ENCODE results near the gene GLB1L.
"Not testable (repeated sequence)": the region's sequence is repeated elsewhere in the genome, so short reads cannot be mapped to it uniquely, and the experiment has no call there.

Gene GLB1L

DNA sequence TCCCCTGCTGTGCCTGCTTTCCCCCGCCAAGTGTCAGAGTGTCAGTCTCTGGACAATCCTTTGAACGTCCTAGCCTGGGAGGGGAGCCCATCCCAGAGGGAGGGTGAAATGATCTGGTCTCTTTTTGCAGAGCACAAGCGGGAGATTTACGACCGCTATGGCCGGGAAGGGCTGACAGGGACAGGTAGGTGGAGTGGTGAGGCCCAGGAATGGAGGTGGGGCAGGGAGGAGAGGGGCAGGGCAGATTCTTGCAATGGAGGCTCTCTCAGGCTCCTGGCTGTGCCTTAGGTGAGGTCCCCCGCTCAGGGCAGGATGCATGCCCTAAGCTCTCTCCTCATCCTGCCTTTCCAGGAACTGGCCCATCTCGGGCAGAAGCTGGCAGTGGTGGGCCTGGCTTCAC lies 36.3 kb upstream of the GLB1L start:
- DNase-seq (ENCODE audit: low spot score): no peak

DNA sequence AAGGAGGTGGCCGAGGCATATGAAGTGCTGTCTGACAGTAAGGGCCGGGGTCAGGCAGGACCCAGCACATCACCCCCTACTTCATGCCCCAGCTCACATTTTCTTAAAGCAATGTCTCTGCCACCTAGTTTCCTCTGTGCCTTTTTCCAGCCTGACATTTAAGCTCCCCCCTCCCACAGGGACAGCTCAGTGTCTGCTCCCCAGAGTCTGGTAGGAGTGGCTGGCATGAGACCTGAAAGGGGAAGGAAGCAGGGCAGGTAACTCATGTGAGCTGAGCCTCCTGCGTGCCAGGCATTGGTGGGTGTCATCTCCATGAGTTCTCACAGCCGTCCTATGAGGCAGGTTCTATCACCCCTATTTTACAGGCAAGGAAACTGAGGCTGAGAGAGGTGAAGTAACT lies 35.4 kb upstream of the GLB1L start:
- no peak for DNase-seq (ENCODE audit: low spot score)

DNA sequence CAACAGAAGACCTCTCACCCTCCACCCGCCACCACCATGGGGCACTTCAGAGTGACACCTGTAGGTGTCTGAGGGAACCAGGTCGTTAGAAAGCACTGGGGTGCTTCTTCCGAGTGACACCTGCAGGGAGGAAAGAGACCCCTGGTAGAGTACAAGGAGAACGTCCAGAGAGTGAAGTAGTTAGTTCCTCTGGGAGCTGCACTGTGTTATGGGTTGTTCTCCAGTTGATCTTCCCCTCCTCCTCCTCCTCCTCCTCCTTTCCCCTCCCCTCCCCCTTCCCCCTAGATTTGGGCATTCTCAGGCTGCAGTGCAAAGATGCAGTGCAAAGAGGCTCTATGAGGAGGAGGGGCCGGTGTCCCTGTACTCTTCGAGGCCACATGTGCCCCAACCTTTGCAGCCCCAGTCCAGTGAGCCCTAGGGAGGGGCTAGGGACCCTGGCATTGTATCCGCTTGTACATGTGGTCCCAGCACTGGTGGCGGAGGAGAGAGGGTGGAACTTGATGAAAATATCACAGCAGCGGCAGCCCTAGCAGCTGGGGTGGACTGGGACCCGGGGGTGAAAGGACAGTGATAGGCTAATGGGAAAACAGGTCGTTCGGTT lies 34.8 kb upstream of the GLB1L start:
- no peak for DNase-seq (ENCODE audit: low spot score)

DNA sequence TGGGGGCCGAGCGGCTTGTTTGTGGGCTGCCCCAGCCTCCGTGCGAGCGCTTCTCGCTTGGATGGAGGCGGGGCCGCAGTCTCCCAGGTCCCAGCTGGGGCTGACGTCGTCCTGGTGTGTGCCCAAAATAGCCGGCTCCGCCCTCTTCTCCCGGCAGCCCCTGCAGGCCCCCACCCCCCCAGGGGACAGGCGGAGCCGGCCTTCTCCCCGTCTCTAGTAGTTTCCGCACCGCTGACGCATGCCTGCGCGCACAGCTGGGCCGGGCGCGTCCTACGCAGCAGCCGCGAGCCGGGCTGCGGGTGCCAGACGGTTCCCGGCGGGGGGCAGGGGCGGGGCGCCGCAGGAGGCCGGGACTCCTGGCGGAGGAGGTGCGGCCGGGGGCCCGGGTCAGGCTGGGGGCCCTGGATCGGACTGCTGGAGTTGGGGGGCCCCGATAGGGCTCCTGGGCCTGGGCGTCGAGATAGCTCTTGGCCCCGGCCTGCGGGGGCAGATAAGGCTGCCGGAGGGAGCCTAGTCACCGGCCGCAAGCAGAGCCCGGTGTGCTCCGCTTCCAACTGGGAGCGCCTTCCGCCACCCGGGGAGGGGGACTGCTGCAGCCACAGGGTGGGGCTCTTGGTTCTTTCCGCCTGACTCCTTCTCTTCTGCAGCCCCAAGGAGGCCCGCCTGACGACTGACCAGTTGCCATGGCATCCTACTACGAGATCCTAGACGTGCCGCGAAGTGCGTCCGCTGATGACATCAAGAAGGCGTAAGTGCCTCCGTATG lies 34.1 kb upstream of the GLB1L start, which contains the start of gene DNAJB2:
Gene DNAJB2 (plus strand): TSS at position 216 of the 765 bp plus-strand sequence. CDS start 468 bp downstream, at position 684.
- peak; percentile 95 for DNase-seq (ENCODE audit: low spot score)

DNA sequence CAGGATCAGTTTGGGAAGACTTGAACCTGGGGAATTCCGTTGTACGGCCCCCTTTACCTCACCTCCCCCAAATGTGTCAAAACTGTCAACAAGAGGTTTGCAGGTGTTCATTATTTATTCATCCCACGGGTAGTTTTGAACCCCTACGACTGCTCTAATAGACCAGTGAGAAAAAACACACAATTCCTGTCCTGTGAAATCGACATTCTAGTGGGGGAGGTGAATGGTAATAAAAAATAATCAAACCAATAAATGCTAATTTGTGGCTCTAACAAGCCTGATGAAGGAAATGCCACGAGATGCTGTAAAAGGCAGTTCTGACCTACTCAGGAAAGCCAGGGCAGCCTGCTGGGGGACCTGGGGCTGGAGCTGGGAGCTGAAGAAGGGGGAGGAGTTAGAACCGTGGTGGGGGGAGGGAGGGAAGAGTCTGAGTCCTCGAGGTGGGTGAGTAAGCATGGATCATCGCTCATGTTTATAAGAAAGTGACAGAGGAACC lies 33.5 kb upstream of the GLB1L start:
- DNase-seq (ENCODE audit: low spot score): no peak

DNA sequence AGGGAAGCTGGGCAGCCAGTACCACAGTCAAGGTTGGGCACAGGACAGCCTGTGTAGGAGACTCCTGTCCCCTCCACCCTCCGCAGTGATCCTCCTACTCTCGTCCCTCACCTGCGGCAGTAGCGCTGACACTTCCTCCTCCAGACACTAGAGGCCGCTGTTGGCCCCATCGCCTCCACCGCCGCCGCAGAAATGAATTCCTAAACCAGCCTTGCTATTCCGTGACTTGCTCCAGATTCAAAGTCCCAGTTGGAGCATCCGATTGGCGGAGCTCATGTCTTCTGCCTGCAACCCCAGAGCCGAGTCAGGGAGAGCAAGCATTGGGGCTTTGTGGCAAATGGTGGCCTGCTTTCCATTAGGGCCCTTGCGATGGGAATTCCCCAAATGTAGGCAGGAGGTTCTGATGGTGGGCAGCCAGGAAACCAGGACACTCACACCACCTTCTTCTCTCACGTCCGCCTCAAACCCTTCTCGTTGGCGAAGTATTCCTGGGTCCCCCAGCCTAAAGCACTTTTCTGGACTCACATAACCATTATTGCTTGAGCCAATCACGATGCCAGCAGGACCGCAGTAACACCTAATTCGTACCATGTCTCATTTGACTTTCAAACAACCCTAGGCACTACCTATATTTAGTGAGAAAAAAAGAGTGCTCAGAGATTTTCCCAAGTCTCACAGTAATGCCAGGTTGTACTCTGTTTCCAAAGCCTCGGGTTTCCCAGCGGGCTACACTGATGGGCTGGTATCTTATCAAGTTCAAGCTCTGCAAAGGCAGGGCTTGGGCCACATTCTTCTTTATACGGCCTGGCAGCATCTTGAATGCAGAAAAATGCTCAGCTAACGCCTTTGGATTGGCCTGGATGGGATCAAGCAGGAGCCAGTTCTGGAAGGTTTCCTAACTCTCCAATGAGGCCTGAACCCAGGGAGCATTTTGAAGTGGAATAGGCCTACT lies 32.7 kb upstream of the GLB1L start:
- DNase-seq (ENCODE audit: low spot score): peak; percentile 81

DNA sequence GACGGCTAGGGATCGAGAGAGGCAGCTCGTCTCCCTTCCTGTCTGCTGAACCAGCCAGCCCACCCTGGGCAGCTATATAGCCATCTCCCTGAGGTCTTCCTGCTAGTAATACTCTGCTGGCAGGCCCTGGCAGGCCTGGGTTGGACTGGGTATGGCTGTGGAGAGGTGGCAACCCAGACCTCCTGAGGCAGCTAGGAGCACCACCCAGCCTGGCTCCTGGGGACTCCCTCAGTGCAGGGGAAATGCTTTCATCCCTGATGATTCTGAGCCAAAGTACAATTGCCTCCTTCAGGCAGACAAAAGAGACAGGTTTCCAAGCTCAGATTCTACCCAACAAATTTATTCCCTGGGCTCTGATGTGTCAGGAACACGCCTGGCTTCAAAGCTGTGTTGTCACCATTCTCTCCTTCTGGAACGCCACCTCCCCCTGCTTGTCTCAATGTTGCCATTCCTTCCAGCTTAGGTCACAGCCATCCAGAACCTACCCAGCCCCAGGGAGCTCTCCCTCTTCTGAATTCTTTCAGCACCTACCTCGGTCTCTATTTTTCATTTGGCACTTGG lies 29.2 kb upstream of the GLB1L start:
- no peak for DNase-seq (ENCODE audit: low spot score)

DNA sequence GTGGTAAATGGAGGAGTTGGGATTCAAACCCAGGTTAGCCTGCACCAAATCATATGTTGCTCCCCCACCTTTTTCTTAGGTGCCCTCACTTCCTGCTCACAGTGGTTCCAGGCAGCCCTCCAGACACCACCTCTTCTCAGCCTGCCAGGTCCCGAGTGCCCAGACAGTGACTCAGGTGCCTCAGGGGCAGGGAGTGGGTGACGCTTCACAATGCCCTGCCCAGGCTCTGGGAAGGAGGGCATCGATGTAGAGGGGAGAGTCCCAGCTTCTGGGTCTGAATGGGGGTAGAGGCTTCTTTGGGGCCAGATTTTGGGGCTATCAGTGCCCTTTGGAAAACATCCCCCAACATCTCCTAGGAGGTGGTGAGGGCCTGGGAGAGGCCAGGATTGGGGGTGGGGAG lies 28.7 kb upstream of the GLB1L start:
- no peak for DNase-seq (ENCODE audit: low spot score)

DNA sequence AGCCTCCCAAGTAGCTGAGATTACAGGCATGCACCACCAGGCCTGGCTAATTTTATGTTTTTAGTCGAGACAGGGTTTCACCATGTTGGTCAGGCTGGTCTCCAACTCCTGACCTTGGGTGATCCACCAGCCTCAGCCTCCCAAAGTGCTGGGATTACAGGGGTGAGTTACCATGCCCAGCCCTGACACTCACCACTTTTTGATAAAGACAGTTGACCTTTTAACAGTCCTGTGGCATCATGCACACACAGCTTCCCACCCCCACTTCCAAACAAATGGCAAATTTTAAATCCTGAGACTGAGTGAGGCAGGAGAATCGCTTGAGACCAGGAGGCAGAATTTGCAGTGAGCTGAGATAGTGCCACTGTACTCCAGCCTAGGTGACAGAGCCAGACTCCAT lies 27.8 kb upstream of the GLB1L start:
- no peak for DNase-seq (ENCODE audit: low spot score)

DNA sequence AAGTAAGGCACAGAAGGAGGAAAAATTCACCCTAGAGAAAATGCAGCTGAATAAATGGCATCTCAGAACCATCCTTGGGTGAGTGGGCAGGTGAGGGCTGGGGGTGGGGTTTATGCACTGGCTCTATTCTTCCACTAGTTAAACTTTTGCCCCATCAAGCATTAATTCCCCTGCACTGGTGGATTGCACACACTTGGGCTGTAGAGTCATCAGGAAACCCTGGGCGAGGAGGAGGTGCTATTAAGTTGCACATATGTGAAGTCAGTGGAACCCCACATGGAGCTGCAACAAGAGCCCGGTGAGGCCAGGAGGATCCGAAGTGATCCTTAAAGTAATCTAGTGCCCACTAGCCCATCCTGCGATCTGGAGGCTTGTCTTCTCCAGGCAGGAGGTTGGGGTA lies 27.1 kb upstream of the GLB1L start:
- DNase-seq (ENCODE audit: low spot score): no peak

DNA sequence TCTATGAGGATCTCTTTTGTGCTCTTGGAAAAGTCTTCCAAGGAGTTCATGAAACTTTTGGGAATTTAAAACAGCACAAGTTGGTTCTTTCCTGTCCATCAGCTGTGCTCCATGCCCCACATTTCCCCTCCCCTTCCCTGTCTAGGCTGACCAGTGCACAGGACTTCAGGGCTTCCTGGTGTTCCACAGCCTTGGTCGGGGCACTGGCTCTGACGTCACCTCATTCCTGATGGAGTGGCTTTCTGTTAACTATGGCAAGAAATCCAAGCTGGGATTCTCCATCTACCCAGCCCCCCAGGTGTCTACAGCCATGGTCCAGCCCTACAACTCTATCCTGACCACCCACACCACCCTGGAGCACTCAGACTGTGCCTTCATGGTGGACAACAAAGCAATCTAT lies 25.8 kb upstream of the GLB1L start:
- no peak for DNase-seq (ENCODE audit: low spot score)

DNA sequence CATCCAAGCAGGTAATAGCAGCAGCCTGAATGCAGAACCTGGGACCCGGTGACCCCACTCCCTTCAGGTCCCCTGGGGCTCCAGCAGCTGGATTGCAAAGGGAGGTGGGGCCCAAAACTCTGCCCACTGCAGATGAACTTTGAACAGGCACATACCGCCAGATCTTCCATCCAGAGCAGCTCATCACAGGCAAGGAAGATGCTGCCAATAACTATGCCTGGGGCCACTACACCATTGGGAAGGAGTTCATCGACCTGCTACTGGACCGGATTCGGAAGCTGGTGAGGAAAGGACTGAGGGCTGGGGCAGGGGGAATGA lies 24.8 kb upstream of the GLB1L start:
- DNase-seq (ENCODE audit: low spot score): no peak

DNA sequence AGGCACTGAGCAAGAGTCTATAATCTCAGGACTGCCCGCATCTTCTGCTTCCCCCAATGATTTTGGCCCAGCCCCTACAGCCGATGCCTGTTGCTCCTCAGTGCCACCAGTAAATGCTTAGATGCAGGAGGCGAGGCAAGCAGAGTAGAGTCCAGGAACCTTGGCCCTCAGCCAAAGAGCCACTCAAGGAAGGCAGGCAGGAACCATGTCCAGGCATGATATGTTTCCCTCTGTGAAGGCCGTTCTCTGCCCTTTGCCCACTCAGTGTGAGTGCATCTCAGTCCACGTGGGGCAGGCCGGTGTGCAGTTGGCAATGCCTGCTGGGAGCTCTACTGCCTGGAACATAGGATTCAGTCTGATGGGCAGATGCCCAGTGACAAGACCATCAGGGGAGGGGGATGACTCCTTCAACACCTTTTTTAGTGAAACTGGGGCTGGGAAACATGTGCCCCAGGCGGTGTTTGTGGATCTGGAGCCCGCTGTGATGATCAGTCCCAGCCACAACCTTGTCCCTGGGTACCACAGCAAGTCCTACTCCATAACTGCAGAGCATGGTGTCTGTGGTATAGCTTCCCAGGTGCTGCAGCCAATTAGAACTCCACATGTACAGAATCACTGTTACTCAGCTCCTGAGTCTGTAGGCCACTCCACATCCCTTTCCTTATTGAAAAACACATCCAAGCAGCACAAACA lies 24.3 kb upstream of the GLB1L start:
- DNase-seq (ENCODE audit: low spot score): no peak

DNA sequence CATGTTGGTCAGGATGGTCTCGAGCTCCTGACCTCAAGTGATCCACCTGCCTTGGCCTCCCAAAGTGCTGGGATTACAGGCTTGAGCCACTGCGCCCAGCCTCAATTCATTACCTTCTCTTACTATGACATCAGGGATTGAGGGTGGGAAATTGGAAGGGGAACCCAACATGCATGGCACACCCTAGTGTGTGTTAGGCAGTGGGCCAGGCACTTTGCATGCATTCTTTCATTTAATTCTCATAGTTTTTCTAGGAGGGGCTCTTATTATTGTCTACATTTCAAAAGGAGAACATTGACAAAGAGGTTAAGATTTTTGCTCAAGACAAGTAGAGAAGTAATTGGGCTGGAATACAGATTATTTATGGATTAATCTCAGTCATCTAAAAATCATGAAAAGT lies 23.1 kb upstream of the GLB1L start:
- DNase-seq (ENCODE audit: low spot score): no peak

DNA sequence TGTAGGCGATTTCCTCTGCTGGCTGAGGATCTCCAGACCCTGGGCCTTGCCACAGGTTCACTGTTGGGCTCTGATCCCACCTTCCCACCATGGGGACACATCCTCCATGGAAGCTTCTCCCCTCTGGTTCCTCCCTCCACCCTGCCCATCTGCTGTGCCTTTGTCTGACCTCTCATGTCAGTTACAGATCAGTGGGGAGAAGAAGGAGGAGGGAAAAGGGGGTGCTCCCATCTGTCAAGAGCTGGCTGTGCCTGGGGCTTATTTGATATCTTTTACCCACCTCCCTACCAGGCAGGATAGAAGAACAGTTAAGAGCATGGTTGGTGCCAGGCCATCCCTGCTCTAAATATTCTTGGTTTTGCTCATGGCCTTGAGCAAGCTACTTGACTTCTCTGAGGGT lies 21.6 kb upstream of the GLB1L start:
- no peak for DNase-seq (ENCODE audit: low spot score)

DNA sequence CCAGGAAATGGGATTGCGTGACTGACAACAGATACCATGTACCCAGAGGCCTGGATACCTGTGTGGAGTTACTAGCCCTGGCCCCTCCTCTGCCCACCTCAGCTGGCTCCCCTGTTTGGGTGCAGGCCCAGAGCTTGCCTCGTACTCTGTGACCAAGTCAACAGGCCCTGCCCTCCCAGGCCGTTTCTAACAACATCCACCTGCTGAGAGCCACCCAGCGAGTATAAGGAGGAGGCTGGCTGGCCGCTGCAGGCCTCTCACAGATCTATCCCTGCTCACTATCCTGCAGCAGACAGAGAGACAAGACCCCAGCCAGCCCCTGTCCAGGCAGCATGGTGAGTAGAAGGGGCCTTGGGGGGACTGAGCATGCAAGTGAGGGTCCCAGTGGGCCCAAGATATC lies 21.0 kb upstream of the GLB1L start:
- DNase-seq (ENCODE audit: low spot score): no peak

DNA sequence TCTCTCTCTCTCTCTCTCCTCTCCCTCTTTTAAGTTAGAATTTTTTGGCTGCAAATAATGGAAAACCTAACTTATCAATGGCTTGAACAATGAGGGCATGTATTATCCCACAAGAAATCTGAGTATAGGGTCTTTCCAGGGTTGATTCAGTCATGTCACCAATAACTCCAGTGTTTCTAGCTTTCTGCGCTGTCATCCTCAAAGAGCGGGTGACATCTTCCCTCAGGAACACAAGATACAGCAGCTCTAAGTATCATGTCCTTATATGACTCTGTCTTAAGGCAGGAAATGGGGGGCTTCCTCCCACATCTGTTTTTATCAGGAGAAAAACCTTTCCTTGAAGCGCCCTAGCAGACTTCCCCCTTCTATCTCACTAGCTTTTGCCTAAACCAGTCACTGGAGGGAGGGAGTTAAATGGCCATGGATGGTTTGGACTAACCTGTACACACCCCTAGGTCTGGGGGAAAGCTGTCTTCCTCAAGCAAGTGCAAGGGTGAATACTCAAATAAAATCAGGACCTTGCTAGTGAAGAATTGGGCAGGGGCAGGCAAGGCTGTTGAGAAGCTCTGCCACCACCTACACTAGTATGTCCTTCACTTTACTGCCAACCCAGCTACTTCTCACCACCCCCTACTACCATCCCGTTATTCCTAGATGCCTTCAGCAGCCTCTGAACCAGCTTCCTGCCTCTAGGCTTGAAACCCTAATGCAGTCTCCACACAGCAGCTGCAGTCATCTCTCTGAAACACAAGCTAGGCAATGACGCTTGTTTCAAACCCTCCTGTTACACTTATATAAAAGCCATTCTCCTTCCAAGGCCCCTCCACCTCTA lies 16.0 kb upstream of the GLB1L start:
- no peak for DNase-seq (ENCODE audit: low spot score)

DNA sequence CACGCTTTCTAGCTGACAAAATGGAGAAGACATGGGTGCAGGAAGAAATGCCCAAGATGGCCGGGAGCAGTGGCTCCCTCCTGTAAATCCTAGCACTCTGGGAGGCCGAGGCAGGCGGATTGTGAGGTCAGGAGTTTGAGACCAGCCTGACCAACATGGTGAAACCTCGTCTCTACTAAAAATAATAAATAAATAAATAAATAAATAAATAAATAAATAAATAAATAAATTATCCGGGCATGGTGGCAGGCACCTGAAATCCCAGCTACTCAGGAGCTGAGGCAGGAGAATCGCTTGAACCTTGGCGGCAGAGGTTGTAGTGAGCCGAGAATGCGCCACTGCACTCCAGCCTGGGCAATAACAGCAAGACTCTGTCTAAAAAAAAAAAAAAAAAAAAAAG lies 13.7 kb upstream of the GLB1L start:
- not testable (repeated sequence) for DNase-seq (ENCODE audit: low spot score)

DNA sequence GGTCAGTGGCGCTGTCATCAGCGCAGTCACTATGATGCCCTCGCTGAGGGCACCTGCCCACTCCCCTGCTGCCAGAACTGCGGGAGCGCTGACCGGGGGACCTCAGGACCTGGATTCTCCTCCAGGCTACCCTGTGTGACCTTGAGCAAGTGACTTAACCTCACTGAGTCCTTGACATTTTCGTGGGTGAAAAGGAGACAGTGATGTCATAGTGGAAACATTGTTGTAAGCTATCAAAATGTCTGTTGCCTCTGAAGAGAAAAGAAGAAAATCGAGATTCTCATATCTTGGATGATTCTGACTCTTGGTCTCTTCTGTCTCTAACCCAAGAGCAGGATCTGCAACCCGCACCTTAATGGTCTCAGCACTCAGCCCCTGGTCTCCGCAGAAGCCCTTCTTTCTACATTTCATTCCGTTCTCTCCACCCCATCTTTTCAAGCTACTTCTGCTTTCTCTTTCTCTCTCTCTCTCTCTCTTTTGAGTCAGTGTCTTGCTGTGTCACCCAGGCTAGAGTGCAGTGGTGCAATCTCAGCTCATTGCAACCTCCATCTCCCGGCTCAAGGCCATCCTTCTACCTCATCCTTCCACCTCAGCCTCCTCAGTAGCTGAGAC lies 9.5 kb upstream of the GLB1L start:
- DNase-seq (ENCODE audit: low spot score): no peak
